HG03095 (cell line): Measurements from ENCODE around the gene COX10.
"Not testable (repeated sequence)": the region's sequence is repeated elsewhere in the genome, so short reads cannot be mapped to it uniquely, and the experiment has no call there.

Experiments
- ATAC-seq: cut with Tn5 transposase; IDR thresholded peaks from one replicate; pipeline ENCODE4 v1.9.1; 2021; ENCODE audit warnings: moderate library complexity; ENCODE audit not compliant: unreplicated experiment

The COX10 gene

DNA sequence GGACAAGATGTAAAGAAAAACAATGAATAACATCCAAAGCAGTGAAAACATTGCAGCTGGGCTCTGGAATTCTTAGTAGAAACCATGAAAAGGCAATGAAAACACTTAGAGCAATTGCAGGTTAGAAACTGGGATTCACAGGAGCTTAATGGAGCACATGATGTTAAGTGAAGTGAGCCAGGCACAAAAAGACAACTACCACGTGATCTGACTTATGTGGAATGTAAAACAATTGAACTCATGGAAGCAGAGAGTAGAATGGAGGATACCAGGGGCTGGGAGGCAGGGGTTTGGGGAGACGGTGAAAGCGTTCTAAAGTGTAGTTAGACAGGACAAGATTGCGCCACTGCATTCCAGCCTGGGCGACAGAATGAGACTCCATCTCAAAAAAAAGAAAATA lies 170.0 kb downstream of the COX10 start:
- not testable (repeated sequence) for ATAC-seq

DNA sequence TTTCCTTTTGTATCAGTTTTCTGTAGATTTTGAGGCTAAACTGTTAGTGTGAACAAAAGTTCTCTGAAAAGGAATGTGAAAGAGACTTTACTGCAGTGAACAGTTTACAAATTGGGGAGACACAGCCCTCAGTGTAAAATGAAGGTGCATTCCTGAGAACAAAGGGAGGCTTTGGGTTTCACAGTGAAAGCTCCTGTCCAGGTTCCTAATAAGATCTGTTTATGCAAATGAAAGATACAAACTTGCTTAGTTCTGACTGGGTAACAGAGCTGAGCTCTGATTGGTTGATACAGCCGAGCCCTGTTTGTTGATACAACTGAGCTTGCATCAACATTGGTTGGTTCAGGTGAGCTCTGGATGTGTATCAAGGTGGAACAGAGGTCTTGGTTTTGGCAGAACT lies 175.7 kb downstream of the COX10 start:
- no peak for ATAC-seq

DNA sequence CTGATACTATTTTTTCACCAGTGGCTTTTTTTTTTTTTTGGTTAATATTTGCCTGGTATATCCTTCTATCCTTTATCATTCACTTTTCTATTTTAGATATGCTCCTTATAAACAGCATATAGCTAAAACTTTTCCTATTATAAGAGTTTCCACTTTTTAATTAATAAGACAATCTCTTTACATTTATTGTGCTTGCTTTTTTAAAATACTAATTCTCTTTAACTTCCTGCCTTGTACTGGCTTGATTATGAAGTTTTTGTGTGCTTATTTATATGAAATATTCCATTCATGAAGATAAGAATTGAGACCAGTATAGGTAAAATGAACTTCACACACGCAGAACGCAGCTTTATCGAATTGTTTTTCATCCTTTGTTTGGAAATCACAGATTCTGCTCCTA lies 176.3 kb downstream of the COX10 start:
- ATAC-seq = no peak
